Vein endothelial cell (primary cell): ENCODE measurements around the gene KCNE4. TPM values are rescaled to one million over a fixed set of nuclear protein-coding genes. Genes with fewer than 3 reads are reported as not detected.

Experiments
- total RNA-seq: library from RNA; depleted of rRNA; stranded (reverse); fragments of >200 nt; gene quantifications from 2 replicates; pipeline ENCODE4 v1.2.3, GENCODE V29; 2012

KCNE4 gene, protein sequence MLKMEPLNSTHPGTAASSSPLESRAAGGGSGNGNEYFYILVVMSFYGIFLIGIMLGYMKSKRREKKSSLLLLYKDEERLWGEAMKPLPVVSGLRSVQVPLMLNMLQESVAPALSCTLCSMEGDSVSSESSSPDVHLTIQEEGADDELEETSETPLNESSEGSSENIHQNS
- total RNA-seq: under 0.01 and 0.10 TPM in 2 replicates

GRCh38 chr2:223051693-223052289 lies at the start of gene KCNE4:
Gene KCNE4, plus strand, starts transcription at chr2:223052190. Its CDS starts 641 bp downstream, at chr2:223052831.

Other genes starting within 250 kb of the KCNE4 start
- gene ACSL3, start 191.2 kb upstream of the KCNE4 start, total RNA-seq: 78.1 and 89.9 TPM in 2 replicates